Measurements from ENCODE around the gene HABP4. TPM values are rescaled to one million over a fixed set of nuclear protein-coding genes. Genes with fewer than 3 reads are reported as not detected.

HABP4 gene
- total RNA-seq, 1 donor from 2014 or later, result 41.2 TPM

DNA sequence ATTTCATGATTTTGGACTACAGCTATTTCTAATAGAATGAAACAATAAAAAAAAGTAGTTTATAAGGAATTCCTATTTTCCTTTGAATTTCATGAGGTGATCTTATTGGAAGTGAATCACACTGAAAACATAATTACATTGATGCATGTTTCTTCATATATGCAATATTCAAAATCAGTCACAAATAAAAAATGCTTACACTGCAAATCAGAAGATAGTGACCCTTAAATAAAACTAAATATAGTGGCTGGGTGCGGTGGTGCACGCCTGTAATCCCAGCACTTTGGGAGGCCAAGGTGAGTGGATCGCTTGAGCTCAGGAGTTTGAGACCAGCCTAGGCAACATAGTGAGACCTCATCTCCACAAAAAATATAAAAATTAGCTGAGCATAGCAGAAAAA lies 90.1 kb downstream of the HABP4 start:
- no peak overlapping the region for H3K4me3 ChIP-seq (ENCODE audit: low read depth, low read length)
- TF ChIP-seq, protein P1, sequence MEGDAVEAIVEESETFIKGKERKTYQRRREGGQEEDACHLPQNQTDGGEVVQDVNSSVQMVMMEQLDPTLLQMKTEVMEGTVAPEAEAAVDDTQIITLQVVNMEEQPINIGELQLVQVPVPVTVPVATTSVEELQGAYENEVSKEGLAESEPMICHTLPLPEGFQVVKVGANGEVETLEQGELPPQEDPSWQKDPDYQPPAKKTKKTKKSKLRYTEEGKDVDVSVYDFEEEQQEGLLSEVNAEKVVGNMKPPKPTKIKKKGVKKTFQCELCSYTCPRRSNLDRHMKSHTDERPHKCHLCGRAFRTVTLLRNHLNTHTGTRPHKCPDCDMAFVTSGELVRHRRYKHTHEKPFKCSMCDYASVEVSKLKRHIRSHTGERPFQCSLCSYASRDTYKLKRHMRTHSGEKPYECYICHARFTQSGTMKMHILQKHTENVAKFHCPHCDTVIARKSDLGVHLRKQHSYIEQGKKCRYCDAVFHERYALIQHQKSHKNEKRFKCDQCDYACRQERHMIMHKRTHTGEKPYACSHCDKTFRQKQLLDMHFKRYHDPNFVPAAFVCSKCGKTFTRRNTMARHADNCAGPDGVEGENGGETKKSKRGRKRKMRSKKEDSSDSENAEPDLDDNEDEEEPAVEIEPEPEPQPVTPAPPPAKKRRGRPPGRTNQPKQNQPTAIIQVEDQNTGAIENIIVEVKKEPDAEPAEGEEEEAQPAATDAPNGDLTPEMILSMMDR (conservative IDR thresholded peaks at IDR 0.05; ENCODE audit: low read depth, low read length), result no peak
- no peak for DNase-seq (ENCODE audit: low read depth)

Other genes with a start within 250 kb of the HABP4 start
- not detected in 2 replicates for gene HSD17B3, start 148.0 kb upstream of the HABP4 start, total RNA-seq
- 43.8 and 45.8 TPM in 2 replicates for gene SLC35D2, start 66.5 kb upstream of the HABP4 start, total RNA-seq
- 10.8 and 12.2 TPM in 2 replicates for gene ZNF367, start 31.8 kb upstream of the HABP4 start, total RNA-seq
- 9.1 and 11.2 TPM in 2 replicates for gene CDC14B, start 169.7 kb downstream of the HABP4 start, total RNA-seq
- gene PRXL2C, start 205.1 kb downstream of the HABP4 start, total RNA-seq, result 12.6 and 17.2 TPM in 2 replicates